Stimulated activated CD8-positive, alpha-beta memory T cell treated with anti-CD3 and anti-CD28 coated beads, Interleukin-12 subunit alpha, Interleukin-12 subunit beta, amount 100 ng/mL, for 24 hours (primary cell): ENCODE measurements around the gene PHF5A.

ENCODE experiments used
- DNase-seq: peaks from one replicate; pipeline ENCODE4 v3.0.0-alpha.2; 2020; ENCODE audit errors: extremely low read depth

PHF5A gene, protein sequence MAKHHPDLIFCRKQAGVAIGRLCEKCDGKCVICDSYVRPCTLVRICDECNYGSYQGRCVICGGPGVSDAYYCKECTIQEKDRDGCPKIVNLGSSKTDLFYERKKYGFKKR

DNA sequence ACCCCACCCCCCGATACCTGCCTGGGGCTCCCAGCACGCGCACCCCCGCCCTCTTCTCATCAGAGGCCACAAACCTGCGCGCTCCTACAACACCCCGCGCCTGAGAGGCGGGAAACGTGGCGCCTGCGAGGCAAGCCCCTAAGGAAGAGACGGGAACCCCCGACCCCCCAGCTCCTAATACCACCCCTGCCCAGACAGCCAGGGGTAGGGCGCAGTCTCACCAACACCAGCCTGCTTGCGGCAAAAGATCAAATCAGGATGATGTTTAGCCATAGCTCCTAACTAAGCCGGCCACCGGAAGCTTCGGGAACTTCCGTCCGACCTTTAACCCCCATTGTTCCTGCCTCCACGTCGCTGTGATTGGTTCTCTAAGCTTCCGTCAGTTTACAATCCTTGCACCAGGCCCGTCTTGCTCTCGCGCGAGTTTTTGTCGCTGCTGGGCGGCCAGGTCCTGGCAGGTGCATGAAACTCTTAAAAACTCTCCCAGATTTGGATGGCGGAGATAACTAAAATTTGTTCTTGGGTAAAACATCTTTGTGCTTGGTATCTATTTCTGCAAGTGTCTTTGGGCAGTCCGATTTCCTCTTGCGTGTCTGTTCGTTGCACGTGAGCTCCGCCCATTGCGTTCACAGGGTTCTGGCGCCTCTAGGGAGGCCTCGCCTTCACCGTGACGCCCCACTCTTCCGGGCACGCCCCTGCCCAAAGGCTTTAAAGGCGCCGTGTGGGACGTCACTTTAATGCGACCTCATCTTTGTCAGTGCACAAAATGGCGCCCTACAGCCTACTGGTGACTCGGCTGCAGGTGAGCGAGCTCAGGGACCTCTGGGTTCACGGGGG is at the start of gene PHF5A, which contains the start of gene ACO2:
Gene PHF5A (minus strand): TSS at position 312 of the 837 bp plus-strand sequence. CDS start 39 bp downstream, at position 273.
Gene ACO2 (plus strand): TSS at position 737 of the 837 bp plus-strand sequence. CDS start 30 bp downstream, at position 767.
- DNase-seq: peak; percentile 91

DNA sequence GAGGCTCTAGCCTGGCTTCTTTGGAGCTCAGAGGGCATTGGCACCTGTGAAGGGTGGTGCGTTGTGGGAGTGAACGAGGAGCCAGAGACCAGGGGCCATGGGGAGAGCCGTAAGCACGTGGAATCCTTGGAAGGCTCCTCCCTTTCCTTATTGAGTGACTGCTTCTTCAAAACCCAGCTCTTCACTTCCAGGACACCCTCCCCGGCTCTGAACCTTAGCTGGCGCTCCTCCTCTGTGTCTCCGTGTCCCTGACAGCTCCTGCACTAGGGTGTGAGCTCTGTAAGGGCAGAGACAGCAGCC is 49.5 kb upstream of the PHF5A start:
- no peak for DNase-seq

DNA sequence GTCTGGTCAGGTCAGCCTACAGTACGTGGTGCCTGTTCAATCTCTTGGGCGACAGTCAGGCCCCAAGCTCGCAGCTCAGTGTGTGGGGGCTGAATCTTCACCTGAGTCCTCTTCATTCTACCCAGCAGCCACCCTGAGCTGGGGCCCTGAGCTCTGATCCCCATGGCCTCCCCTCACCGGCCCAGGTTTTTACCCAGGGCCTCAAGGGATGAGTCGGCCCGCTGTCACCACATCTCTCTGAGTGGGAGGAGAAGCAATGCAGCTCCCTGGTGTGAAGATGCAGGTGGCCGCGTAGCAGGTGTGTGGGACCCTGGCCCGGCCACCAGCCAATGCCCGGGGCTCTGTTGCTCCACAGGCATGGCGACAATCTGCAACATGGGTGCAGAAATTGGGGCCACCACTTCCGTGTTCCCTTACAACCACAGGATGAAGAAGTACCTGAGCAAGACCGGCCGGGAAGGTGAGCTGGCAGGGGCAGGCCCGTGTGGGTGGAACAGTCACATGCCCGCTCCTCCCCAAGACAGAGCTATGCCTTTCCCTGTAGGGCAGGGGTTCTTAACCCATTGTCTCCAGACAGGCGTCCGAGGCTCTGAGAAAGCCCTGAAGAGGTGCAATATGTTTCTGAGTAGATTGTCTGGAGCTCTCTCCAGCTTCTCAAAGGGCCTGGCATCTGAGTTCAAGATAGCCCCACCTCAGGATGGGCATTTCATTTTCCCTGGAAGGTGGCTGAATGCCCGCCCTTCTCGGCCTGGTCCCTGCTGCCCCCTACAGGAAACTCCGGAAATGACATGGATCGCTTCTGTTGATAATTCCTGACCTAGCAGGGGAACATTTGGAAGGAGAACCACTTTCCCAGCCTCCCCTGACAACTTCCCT is 48.9 kb upstream of the PHF5A start:
- no peak for DNase-seq

DNA sequence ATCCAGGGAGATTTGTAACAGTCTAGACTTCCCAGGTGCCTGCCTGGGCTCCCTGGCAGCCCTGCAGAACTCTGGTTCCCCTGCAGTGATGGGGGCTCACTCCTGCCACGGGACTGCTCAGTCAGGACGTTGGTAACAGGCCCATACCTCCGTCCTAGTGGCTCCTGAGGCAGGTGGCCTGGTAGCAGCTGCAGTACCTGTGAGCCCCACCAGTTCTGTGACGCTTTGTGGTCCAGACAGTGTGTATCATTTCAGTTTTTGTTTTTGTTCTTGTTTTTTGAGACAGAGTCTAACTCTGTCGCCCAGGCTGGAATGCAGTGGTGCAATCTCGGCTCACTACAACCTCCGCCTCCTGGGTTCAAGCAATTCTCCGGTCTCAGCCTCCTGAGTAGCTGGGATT is 48.0 kb upstream of the PHF5A start:
- DNase-seq: no peak

DNA sequence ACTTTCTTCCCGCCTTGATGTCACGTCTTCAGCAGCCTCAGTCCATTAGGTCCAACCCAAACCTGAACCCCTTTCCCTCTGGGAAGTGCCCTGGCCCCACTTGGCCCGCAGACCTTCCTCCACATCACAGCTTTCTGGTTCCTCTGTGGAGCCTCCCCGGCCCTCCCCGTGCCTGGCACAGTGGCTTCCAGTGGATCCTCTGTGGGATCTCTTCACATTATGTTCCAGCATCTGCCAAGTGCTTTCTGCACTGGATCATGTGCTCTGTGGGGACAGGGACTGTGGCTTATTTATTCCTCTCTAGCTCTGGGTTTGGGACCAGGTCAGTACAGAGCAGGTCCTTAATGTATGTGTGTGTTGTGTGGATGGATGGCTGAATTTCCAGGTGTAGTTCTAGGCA is 44.9 kb upstream of the PHF5A start:
- no peak for DNase-seq

DNA sequence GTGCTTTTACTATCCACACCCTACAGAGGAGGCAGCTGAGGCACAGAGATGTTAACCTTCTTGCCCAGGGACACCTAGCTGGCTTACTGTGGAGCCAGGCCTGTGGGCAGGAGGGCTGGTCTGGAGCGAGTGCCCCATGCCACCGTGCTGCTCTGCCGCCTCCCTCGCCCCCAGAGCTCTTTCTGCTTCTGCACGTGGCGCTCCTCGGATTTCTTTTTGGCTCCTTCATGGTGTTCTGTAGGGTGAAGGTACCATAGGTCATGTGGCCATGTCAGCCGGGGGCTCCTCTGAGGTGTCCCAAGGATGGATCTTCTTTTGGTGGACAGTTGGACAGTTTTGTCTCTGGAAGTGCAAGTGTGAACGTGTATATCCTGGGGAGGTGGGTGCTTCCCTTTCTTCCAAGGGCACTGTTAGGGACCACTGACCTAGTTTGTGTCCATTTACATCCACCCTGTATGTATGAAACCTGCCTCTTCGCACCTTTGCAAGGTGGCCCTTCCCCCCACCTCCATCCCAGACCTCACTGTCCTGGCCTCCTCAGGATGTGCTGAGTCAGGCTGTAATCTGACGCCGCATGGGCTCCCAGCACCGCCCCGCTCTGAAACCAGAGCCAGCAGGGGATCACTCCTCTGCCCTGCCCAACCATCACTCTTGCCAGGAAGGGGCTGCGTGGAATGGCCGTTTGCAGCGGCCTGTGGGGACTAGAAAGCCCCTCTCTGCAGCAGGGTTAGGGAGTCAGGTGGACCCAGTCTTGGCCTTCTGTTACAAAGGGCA is 44.1 kb upstream of the PHF5A start:
- DNase-seq: no peak

DNA sequence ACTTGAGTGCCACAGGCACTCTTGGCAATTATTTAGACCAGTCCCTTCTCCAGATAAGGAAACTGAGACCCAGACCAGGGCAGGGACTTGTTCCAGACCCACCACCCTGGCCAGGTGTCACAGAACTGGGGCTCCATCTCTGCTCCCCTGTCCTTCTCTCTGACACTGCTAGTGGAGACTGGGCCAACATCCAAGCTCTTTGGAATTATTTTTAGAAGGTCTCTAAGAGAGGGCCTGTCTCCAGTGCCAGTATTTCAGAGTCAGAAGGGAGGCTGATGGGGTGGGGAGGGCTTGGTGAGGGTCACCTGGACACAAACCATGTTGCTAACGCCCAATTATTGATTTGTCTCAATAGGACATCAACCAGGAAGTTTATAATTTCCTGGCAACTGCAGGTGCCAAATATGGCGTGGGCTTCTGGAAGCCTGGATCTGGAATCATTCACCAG is 43.1 kb upstream of the PHF5A start:
- no peak for DNase-seq

DNA sequence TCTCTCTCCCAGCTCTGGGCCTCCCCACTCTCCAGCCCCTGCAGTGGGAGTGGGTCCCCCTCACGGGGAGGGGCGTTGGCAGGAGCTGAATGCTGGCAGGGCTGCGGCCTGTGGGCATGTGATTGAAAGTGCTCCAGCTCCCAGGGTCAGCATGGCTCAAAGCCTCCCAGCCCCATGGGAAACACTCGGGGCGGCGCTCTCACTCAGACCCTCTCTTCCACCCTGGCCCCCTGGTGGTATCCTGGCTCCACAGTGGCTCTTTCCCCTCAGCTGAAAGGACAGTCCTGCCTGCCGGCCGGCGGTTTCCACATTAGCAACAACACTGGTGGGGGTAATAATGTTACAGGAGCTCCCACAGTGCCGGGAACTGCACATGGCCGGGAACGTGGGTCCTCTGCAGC is 40.3 kb upstream of the PHF5A start:
- no peak for DNase-seq

DNA sequence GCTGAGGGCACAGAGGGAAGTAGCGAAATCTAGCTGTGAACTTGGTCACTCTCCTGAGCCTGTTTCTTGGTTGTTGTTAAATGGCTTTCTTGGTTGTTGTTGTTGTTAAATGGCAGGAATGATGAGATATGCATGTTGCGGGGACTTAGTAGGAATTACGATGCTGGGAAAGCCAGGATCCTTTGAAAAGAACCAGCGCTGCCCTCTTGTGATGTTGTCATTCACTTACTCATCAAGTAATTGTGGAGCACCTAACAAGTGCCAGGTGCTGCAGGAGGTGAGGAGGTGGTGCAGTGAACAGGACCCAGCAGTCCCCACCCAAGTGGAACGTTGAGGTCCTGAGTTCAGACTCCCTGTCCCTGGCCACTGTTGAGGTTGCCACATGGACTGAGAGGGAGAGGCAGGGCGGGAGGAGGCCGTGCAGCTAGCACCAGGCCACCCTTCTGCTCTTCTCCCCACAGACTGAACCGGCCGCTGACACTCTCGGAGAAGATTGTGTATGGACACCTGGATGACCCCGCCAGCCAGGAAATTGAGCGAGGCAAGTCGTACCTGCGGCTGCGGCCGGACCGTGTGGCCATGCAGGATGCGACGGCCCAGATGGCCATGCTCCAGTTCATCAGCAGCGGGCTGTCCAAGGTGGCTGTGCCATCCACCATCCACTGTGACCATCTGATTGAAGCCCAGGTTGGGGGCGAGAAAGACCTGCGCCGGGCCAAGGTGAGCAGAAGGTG is 39.0 kb upstream of the PHF5A start:
- DNase-seq: no peak

DNA sequence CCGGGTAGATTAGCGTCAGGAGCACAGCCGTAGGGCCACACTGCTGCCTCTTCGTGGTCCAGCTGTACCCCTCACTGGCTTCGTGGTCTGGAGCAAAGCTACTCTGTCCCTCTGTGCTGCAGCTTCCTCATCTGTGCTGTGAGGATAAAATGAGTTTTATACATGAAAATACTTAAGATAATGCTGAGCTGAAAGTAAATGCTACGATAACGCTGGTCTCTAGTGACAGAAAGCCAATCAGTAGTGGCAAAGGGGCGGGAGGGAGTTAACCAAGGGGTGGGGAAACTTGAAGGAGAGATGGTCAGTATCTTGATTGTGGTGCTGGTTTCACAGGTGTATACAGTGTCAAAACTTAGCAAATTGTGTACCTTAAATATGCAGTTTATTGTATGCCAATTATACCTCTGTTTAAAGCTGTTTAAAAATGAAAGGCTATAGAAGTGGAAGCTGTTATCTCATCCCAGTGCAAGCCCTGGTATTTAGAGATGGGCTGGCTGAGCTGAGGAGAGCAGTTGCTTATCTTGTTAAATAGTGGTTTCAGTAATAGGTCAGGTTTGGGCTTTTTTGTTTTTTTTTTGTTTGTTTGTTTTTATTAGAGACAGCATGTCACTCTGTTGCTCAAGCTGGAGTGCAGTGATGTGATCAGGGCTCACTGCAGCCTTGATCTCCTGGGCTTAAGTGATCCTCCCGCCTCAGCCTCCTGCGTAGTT is 37.2 kb upstream of the PHF5A start:
- no peak for DNase-seq

DNA sequence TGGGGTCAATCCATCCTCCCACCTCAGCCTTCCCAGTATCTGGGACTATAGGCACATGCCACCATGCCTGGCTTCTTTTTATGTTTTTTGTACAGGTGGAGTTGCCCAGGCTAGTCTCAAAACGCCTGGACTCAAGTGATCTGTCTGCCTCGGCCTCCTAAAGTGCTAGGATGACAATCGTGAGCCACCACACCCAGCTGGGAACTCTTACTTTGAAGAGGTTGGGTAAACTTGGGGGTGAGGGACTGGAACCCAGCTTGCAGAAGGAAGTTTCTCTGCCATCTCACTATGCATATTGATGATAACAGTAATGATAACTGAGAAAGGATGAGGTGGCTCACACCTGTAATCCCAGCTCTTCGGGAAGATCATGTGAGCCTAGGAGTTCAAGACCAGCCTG is 36.3 kb upstream of the PHF5A start:
- DNase-seq: no peak

DNA sequence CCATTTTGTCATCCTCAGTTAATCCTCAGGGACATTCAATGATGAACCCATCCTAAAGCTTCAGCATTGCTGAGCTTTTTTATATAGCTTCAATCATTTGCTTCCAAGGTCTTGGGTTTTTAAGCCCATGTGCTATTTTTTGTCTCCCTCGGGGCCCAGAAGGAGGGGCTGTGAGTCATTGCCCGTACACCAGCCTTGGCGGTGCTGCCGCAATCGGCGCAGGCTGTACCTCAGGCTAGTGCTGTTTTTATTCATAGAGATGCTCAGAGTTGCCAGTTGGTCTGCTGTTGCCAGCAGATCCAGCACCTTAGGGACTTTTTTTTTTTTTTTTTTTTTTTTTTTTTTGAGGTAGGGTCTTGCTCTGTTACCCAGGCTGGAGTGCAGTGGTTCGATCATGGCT is 35.9 kb upstream of the PHF5A start:
- DNase-seq: no peak

DNA sequence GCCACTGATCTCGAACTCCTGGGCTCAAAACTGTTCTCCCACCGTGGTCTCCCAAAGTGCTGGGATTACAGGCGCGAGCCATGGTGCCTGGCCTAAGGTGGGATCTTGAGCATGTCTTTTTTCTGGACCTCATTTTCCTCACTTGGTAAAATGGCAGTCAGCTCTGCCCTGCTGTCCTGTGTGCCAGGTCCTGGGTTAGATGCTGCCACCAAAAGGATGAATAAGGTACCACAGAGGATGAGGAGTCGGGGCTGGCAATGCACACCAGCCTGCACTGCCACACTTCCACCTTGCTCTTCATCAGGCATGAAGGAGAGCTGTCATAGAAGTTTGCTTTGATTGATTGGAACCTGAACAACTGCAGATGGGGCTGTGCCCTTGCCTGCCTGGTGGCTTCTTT is 32.7 kb upstream of the PHF5A start:
- no peak for DNase-seq

DNA sequence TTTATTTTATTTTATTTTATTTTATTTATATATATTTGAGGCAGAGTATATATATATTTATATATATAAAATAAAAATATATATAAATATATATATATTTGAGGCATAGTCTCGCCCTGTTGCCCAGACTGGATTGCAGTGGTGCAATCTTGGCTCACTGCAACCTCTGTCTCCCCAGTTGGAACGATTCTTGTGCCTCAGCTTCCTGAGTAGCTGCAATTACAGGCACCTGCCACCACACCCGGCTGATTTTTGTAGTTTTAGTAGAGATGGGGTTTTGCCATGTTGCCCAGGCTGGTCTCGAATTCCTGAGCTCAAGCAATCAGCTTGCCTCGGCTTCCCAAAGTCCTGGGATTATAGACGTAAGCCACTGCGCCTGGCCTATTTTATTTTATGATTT is 31.8 kb upstream of the PHF5A start:
- no peak for DNase-seq

DNA sequence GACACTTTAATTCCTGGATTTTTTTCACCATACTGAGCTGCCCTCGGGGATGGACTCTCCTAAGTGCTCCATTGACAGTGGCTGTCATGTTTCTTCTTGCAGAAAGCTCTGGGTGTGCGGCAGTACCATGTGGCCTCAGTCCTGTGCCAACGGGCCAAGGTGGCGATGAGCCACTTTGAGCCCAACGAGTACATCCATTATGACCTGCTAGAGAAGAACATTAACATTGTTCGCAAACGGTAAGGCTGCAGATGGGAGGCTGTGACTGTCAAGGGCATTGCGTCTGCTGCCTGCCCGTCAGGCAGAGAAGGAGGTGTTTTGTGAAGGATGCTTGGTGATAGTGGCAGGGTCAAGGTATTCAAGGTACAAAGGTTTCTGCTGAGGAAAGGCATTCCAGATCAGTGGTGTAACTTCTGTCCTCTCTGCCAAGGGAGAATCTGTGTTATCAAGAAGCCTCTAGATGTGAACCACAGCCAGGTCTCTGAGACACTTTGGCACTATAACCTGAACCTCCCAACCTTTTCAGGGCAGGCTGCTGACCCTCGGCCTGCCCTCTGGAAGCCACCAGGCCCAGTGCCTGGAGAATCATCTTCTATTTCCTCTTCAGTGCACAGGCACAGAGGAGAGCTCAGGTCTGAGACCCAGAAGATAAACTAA is 31.3 kb upstream of the PHF5A start:
- no peak for DNase-seq

DNA sequence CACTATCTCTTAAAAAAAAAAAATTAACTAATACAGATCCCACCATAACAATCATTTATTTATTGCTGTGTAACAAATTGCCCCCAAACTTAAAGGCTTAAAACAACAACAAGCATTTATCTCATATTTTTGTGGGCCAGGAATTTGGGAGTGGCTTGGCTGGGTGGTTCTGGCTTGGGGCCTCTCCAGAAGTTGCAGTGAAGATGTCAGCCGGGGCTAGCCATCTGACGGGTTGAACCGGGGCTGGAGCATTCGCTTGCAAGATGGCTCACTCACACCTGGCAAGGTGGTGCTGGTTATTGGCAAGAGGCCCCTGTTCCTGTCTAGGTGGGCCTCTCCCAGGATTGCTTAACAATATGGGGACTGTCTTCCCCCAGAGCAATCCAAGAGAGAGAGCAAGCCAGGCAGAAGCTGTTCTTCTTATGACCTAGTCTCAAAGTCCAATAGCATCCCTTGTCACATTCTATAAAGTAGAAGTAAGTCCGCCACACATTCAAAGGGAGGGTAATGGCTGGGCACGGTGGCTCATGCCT is 29.9 kb upstream of the PHF5A start:
- no peak for DNase-seq

DNA sequence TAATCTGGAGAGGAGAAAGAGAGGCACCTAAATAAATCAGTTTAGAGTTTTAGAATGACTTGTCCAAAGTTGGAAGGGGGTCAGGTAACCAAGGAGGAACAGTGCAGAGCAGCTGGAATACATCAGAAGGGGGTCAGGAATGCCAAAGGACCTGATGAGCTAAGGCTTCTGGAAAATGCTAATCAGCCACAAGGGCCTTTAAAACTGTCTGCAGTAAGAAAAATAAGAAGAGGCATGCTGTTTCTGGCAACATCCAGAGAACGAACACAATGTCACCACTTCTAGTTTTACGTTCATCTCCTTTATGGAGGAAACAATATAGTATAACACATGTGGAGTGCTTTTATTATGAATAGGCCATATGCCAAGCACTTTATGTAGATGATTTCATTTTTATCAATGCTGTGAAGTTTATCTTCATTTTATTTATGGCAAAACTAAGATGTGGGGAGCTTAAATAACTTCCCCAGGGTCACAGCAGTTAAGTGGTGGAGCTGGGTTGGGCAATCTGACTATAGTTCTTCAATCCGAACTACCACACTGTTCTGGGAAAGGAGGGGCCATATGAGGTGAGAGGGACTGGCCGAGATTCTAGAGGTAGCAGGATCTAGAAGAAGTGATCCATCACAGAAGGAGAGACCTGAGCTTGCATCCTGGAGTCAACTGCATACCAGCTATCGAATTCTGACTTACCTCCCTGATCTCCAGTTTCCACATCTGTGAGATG is 23.0 kb upstream of the PHF5A start:
- DNase-seq: no peak

DNA sequence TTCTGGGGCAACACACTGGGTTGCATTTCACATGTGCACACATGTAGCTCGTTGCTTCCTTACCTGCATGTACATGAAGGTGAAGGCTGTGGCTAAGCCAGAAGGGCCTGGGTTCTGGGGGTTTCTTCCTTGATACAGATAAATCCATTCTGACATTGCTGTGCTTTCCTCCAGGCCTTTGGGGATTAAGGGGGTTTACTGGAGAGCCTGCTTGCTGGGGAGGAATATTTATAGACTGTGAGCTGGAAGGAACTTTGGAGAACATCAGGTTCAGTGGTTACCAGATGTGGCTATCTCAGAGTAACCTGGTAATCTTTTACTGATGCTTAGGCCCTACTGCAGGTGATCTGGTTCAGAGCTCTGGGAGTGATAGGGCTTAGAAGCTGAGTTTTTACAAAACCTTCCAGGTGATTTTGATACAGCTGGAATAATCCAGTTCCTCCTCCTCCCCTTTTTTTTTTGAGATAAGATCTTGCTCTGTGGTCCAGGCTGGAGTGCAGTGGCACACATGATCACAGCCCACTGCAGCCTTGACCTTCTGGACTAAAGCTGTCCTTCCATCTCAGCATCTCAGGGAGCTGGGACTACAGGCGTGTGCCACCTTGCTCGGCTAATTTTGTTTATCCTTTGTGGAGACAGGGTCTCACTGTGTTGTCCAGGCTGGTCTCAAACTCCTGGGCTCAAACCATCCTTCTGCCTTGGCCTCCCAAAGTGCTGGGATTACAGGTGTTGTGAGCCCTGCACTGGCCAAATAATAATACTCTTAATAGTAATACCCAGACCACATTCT is 20.3 kb upstream of the PHF5A start:
- DNase-seq: no peak
